Measurements from ENCODE around the gene TRPM1. TPM values are rescaled to one million over a fixed set of nuclear protein-coding genes. Genes with fewer than 3 reads are reported as not detected.

TRPM1 gene
- total RNA-seq, 1 experiment from 2014 or later = 0.77 TPM

DNA sequence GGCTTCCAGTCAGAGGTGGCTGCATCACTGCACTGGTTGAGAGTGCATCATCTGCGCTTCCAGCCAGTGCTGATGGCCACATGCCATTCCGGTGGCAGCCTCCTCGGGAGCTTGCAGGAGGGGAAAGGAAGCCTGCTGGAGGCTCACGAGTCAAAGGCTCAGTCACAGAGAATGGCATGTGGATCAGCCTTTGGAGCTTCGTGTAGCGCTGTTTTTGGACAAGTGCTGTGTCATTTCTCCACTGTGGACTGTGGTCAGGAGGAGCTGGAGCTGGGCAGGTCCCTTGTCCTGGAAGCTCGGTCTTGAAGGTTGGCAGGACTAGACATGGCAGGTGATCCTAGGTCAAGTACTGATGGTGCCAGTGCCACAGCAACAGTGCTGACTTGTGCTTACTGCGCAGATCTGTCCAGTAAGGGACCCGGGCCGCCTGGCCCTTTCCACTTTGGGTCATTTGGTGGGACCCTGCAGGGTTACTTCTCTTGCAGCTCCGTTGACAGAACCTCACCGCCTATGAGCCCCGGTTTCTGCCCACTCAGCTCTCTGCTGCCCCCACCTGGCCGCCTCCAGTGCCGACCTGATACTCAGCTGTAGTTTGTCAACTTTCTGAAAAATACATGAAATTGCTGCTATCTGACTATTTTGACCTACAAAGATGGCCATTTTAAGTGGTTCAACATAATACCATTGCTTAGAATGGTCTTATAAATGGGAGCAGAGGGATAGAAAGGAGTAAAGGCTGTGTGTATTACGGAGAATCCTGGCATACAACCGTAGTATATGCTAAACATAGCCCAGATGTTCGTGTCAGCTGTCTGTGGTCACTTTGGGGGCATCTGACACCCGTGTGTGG is 27.6 kb upstream of the TRPM1 start:
- POLR2A ChIA-PET = interaction anchor here (0.6 to 1.3 kb wide), 4 partner anchors 17 to 195 kb away, joined by 3 read pairs; no protein-coding TSS in a partner anchor
- CTCF ChIA-PET = interaction anchor here (0.5 to 2.9 kb wide), 97 partner anchors 8 to 1951 kb away, joined by 3 to 29 read pairs (median 5); partner anchors contain the start of genes FAN1, MTMR10 and TRPM1
- ATAC-seq = peak; percentile 91
- DNase-seq (ENCODE audit: low spot score) = peak; percentile 88
- Mint-ChIP-seq H3K27me3 (ENCODE audit: low read depth) (no peaks in the 10 kb centered on the region), H3K36me3 (peaks cover 13% of the 10 kb centered on the region), H3K9me3 (peaks cover 19% of the 10 kb centered on the region), H3K27ac (no peak overlapping the region), H3K4me3 (no peak overlapping the region), H3K4me1 (peaks cover 4% of the 10 kb centered on the region; the same call in 1 of the 2 replicates)
- TF ChIP-seq, protein P1, sequence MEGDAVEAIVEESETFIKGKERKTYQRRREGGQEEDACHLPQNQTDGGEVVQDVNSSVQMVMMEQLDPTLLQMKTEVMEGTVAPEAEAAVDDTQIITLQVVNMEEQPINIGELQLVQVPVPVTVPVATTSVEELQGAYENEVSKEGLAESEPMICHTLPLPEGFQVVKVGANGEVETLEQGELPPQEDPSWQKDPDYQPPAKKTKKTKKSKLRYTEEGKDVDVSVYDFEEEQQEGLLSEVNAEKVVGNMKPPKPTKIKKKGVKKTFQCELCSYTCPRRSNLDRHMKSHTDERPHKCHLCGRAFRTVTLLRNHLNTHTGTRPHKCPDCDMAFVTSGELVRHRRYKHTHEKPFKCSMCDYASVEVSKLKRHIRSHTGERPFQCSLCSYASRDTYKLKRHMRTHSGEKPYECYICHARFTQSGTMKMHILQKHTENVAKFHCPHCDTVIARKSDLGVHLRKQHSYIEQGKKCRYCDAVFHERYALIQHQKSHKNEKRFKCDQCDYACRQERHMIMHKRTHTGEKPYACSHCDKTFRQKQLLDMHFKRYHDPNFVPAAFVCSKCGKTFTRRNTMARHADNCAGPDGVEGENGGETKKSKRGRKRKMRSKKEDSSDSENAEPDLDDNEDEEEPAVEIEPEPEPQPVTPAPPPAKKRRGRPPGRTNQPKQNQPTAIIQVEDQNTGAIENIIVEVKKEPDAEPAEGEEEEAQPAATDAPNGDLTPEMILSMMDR (IDR thresholded peaks at IDR 0.05) = peak; percentile 95
- TF ChIP-seq ZNF138 (CRISPR knock-in tag; conservative IDR thresholded peaks at IDR 0.05) = no peak
- no peak for TF ChIP-seq CREM (CRISPR knock-in tag; IDR thresholded peaks at IDR 0.05)

DNA sequence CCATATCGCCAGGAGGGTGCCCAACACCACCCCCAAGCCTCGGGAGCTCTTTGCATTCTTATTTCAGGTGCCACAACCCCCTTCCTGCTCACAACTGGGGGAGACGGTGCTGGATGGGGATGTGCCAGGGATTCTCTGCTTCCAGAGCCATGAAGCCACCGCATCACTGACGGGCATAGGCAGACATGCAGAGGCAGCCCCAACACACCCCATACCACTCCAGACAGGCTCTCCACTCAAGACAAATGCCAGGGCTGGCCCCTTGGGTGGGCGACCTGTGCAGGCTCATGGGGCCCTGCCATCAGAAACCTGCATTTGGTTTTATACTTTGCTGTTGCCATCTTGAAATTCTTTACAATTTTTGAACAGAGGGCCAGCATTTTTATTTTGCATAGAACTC is 27.0 kb upstream of the TRPM1 start:
- TF ChIP-seq SMAD3 (CRISPR knock-in tag; IDR thresholded peaks at IDR 0.05; ENCODE audit: borderline replicate concordance) (no peak), ZNF263 (CRISPR knock-in tag; IDR thresholded peaks at IDR 0.05; ENCODE audit: low read depth) (no peak), CBFB (CRISPR knock-in tag; IDR thresholded peaks at IDR 0.05; ENCODE audit: low read depth) (no peak)
- TF ChIP-seq, protein P2, sequence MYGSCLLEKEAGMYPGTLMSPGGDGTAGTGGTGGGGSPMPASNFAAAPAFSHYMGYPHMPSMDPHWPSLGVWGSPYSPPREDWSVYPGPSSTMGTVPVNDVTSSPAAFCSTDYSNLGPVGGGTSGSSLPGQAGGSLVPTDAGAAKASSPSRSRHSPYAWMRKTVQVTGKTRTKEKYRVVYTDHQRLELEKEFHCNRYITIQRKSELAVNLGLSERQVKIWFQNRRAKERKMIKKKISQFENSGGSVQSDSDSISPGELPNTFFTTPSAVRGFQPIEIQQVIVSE (CRISPR knock-in tag; IDR thresholded peaks at IDR 0.05; ENCODE audit: borderline replicate concordance) = no peak
- TF ChIP-seq, protein P3, sequence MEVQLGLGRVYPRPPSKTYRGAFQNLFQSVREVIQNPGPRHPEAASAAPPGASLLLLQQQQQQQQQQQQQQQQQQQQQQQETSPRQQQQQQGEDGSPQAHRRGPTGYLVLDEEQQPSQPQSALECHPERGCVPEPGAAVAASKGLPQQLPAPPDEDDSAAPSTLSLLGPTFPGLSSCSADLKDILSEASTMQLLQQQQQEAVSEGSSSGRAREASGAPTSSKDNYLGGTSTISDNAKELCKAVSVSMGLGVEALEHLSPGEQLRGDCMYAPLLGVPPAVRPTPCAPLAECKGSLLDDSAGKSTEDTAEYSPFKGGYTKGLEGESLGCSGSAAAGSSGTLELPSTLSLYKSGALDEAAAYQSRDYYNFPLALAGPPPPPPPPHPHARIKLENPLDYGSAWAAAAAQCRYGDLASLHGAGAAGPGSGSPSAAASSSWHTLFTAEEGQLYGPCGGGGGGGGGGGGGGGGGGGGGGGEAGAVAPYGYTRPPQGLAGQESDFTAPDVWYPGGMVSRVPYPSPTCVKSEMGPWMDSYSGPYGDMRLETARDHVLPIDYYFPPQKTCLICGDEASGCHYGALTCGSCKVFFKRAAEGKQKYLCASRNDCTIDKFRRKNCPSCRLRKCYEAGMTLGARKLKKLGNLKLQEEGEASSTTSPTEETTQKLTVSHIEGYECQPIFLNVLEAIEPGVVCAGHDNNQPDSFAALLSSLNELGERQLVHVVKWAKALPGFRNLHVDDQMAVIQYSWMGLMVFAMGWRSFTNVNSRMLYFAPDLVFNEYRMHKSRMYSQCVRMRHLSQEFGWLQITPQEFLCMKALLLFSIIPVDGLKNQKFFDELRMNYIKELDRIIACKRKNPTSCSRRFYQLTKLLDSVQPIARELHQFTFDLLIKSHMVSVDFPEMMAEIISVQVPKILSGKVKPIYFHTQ (CRISPR knock-in tag; IDR thresholded peaks at IDR 0.05) = no peak
- TF ChIP-seq, protein P4, sequence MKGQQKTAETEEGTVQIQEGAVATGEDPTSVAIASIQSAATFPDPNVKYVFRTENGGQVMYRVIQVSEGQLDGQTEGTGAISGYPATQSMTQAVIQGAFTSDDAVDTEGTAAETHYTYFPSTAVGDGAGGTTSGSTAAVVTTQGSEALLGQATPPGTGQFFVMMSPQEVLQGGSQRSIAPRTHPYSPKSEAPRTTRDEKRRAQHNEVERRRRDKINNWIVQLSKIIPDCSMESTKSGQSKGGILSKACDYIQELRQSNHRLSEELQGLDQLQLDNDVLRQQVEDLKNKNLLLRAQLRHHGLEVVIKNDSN (CRISPR knock-in tag; IDR thresholded peaks at IDR 0.05) = no peak
- POLR2A ChIA-PET = interaction anchor here (0.6 to 1.3 kb wide), 3 partner anchors 31 to 194 kb away, joined by 3 read pairs; no protein-coding TSS in a partner anchor

DNA sequence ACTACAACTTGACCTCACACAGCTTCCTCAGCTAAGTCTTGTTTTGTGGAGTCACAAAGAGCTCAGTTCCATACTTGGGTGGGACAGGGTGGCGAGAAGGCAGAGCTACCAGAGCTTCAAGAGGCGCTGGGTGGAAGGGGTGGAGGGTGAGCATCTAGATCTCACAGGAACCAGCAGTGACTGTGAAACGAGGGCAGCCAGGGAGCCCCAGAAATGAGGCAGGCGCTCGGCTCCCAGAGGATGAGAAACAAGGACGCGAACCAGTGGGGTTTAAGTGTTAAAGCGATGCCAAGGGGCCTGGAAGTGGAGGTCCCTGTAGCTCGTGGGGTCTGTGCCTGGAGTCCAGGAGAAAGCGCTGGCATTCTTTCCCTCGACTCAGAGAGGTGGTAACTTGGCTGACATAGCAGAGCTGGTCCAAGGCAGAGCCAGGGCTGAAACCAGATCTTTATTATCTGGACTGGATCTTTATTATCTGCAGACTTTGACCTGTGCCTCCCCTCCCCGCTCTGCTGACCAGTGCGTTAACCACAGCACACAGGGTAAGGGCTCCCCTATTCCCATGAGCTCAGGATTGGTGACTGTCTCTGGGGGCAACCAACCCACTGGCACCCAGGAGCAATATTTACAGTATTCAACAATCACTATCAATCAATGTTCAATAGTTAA is 26.2 kb upstream of the TRPM1 start:
- H3K4me3 Mint-ChIP-seq = no peak overlapping the region
- ChIA-PET CTCF (interaction anchor here (1.1 to 2.9 kb wide), 12 partner anchors 7 to 360 kb away, joined by 3 to 25 read pairs (median 12); partner anchors contain the start of gene FAN1), POLR2A (no interaction called here)
- H3K27ac Mint-ChIP-seq = no peak overlapping the region
- H3K27me3 Mint-ChIP-seq (ENCODE audit: low read depth) = no peaks in the 10 kb centered on the region
- H3K9me3 Mint-ChIP-seq = peaks cover 13% of the 10 kb centered on the region
- DNase-seq (ENCODE audit: low spot score) (no peak), ATAC-seq (no peak)
- H3K36me3 Mint-ChIP-seq = peaks cover 4% of the 10 kb centered on the region; the same call in 1 of the 2 replicates
- peaks cover 4% of the 10 kb centered on the region; the same call in 1 of the 2 replicates for H3K4me1 Mint-ChIP-seq
- TF ChIP-seq ELF4 (CRISPR knock-in tag; IDR thresholded peaks at IDR 0.05; ENCODE audit: low read depth) = no peak
- TF ChIP-seq EMX1 (CRISPR knock-in tag; IDR thresholded peaks at IDR 0.05) = no peak
- no peak for TF ChIP-seq JUN (CRISPR knock-in tag; IDR thresholded peaks at IDR 0.05)
- TF ChIP-seq NR1H2 (CRISPR knock-in tag; IDR thresholded peaks at IDR 0.05) = no peak
- no peak for TF ChIP-seq OVOL2 (CRISPR knock-in tag; IDR thresholded peaks at IDR 0.05; ENCODE audit: borderline replicate concordance)
- TF ChIP-seq, protein P5, sequence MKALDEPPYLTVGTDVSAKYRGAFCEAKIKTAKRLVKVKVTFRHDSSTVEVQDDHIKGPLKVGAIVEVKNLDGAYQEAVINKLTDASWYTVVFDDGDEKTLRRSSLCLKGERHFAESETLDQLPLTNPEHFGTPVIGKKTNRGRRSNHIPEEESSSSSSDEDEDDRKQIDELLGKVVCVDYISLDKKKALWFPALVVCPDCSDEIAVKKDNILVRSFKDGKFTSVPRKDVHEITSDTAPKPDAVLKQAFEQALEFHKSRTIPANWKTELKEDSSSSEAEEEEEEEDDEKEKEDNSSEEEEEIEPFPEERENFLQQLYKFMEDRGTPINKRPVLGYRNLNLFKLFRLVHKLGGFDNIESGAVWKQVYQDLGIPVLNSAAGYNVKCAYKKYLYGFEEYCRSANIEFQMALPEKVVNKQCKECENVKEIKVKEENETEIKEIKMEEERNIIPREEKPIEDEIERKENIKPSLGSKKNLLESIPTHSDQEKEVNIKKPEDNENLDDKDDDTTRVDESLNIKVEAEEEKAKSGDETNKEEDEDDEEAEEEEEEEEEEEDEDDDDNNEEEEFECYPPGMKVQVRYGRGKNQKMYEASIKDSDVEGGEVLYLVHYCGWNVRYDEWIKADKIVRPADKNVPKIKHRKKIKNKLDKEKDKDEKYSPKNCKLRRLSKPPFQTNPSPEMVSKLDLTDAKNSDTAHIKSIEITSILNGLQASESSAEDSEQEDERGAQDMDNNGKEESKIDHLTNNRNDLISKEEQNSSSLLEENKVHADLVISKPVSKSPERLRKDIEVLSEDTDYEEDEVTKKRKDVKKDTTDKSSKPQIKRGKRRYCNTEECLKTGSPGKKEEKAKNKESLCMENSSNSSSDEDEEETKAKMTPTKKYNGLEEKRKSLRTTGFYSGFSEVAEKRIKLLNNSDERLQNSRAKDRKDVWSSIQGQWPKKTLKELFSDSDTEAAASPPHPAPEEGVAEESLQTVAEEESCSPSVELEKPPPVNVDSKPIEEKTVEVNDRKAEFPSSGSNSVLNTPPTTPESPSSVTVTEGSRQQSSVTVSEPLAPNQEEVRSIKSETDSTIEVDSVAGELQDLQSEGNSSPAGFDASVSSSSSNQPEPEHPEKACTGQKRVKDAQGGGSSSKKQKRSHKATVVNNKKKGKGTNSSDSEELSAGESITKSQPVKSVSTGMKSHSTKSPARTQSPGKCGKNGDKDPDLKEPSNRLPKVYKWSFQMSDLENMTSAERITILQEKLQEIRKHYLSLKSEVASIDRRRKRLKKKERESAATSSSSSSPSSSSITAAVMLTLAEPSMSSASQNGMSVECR (CRISPR knock-in tag; IDR thresholded peaks at IDR 0.05; ENCODE audit: borderline replicate concordance) = no peak
- TF ChIP-seq FOXJ3 (CRISPR knock-in tag; IDR thresholded peaks at IDR 0.05; ENCODE audit: borderline replicate concordance) = no peak
- no peak for TF ChIP-seq ZNF263 (CRISPR knock-in tag; IDR thresholded peaks at IDR 0.05; ENCODE audit: low read depth)
- TF ChIP-seq NR2C2 (CRISPR knock-in tag; IDR thresholded peaks at IDR 0.05) = no peak
- TF ChIP-seq ZNF317 (CRISPR knock-in tag; IDR thresholded peaks at IDR 0.05; ENCODE audit: borderline replicate concordance, low read depth) = no peak

More for the DNA sequence above, 27.0 kb upstream of the TRPM1 start:
- DNase-seq (ENCODE audit: low spot score) (no peak), ATAC-seq (no peak)
- Mint-ChIP-seq H3K4me3 (no peak overlapping the region), H3K36me3 (peaks cover 7% of the 10 kb centered on the region), H3K27me3 (ENCODE audit: low read depth) (no peaks in the 10 kb centered on the region), H3K9me3 (peaks cover 13% of the 10 kb centered on the region), H3K4me1 (peaks cover 4% of the 10 kb centered on the region; the same call in 1 of the 2 replicates), H3K27ac (no peak overlapping the region)
- CTCF ChIA-PET = interaction anchor here (0.7 to 2.9 kb wide), 61 partner anchors 8 to 389 kb away, joined by 3 to 29 read pairs (median 6); partner anchors contain the start of genes FAN1, MTMR10 and TRPM1

Data from WTC11 (cell line).